ENCODE results near the gene RBSN.

RBSN gene

GRCh38 chr3:15086263-15086662 lies 12.7 kb downstream of the RBSN start:
- no peak for TF ChIP-seq CTCF (conservative IDR thresholded peaks at IDR 0.05; ENCODE audit: low read depth, low read length)
- no peak for DNase-seq (ENCODE audit: low read depth)
- H3K4me3 ChIP-seq (ENCODE audit: low read length), result no peak overlapping the region

GRCh38 chr3:15083252-15083651 lies 15.7 kb downstream of the RBSN start:
- TF ChIP-seq CTCF (conservative IDR thresholded peaks at IDR 0.05; ENCODE audit: low read depth, low read length), result no peak
- no peak for DNase-seq (ENCODE audit: low read depth)
- no peak overlapping the region for H3K4me3 ChIP-seq (ENCODE audit: low read length)

- no peak overlapping the region for H3K4me3 ChIP-seq (ENCODE audit: low read length)
- no peak for TF ChIP-seq CTCF (conservative IDR thresholded peaks at IDR 0.05; ENCODE audit: low read depth, low read length)
- no peak for DNase-seq (ENCODE audit: low read depth)
Measured at GRCh38 chr3:15081960-15082664, 16.8 kb downstream of the RBSN start.

- no peak for TF ChIP-seq CTCF (conservative IDR thresholded peaks at IDR 0.05; ENCODE audit: low read depth, low read length)
- no peak for DNase-seq (ENCODE audit: low read depth)
- H3K4me3 ChIP-seq (ENCODE audit: low read length), result no peak overlapping the region
Measured at GRCh38 chr3:15079091-15079490, 19.9 kb downstream of the RBSN start.

- H3K4me3 ChIP-seq (ENCODE audit: low read length), result no peak overlapping the region
- DNase-seq (ENCODE audit: low read depth), result no peak
- no peak for TF ChIP-seq CTCF (conservative IDR thresholded peaks at IDR 0.05; ENCODE audit: low read depth, low read length)
Measured at GRCh38 chr3:15074500-15074899, 24.4 kb downstream of the RBSN start.

GRCh38 chr3:15071699-15072098 lies 27.2 kb downstream of the RBSN start:
- TF ChIP-seq CTCF (conservative IDR thresholded peaks at IDR 0.05; ENCODE audit: low read depth, low read length), result no peak
- H3K4me3 ChIP-seq (ENCODE audit: low read length), result no peak overlapping the region
- DNase-seq (ENCODE audit: low read depth), result no peak

- no peak for TF ChIP-seq CTCF (conservative IDR thresholded peaks at IDR 0.05; ENCODE audit: low read depth, low read length)
Measured at GRCh38 chr3:15069441-15069840, 29.5 kb downstream of the RBSN start.

More at GRCh38 chr3:15069441-15069840, 29.5 kb downstream of the RBSN start:
- peak; percentile 73 for DNase-seq (ENCODE audit: low read depth)
- no peak overlapping the region for H3K4me3 ChIP-seq (ENCODE audit: low read length)

All from retinal pigment epithelial cell (primary cell).